Heart right ventricle (tissue), 16 donors: Measurements from ENCODE around the gene PEX11A. TPM values are rescaled to one million over a fixed set of nuclear protein-coding genes. Genes with fewer than 3 reads are reported as not detected.
A peak's percentile ranks its signal among the peaks of the same experiment; 100 is the strongest.

ENCODE experiments used
- ATAC-seq, 8 donors: fragments of 200-7000 bp; cut with Tn5 transposase; one replicate each; pipeline ENCODE4 v1.9.1; 2020; ENCODE audit warnings: mild to moderate bottlenecking in 8 of 8, moderate library complexity in 8 of 8, moderate number of reproducible peaks in 1 of 8
- DNase-seq, 2 donors: peaks; one replicate each; pipeline ENCODE4 v3.0.0-alpha.2; 2020
- H3K27ac ChIP-seq, 10 donors: fragments of 200-600 bp; sonication (generic) in 2 of 10; one replicate each; pipeline versions ENCODE4 v1.5.0 to v1.8.0; 2020 to 2022; ENCODE audit warnings: mild to moderate bottlenecking in 3 of 10
- H3K27me3 ChIP-seq, 7 donors: fragments of 200-600 bp; one replicate each; pipeline ENCODE4 v1.8.0; 2021 to 2022; ENCODE audit warnings: mild to moderate bottlenecking in 2 of 7
- H3K36me3 ChIP-seq, 9 donors: fragments of 200-600 bp; sonication (generic) in 1 of 9; one replicate each; pipeline versions ENCODE4 v1.5.0 to v1.8.0; 2020 to 2022; ENCODE audit warnings: mild to moderate bottlenecking in 2 of 9
- H3K4me1 ChIP-seq, 9 donors: fragments of 200-600 bp; sonication (generic) in 1 of 9; one replicate each; pipeline versions ENCODE4 v1.5.0 to v1.8.0; 2020 to 2022; ENCODE audit warnings: mild to moderate bottlenecking in 4 of 9
- H3K4me3 ChIP-seq, 10 donors: fragments of 200-600 bp; sonication (generic) in 2 of 10; one replicate each; pipeline versions ENCODE4 v1.5.0 to v1.8.0; 2020 to 2022; ENCODE audit warnings: mild to moderate bottlenecking in 7 of 10, moderate library complexity in 2 of 10
- H3K9me3 ChIP-seq, 11 donors: fragments of 200-600 bp in 10 of 11; sonication (generic) in 2 of 11; one replicate each; pipeline versions ENCODE4 v1.5.0 to v1.8.0; 2013 to 2022; ENCODE audit warnings: mild to moderate bottlenecking in 2 of 11, control low read depth in 1 of 11, moderate library complexity in 1 of 11
- CTCF ChIP-seq, 9 donors: fragments of 200-600 bp; sonication (generic) in 2 of 9; IDR thresholded peaks; one replicate each; pipeline versions ENCODE4 v1.5.0 to v1.8.0; 2021 to 2022; ENCODE audit warnings: antibody characterized with exemption in 9 of 9, mild to moderate bottlenecking in 5 of 9, moderate library complexity in 1 of 9
- WGBS, 2 donors: extraction: QIAGEN DNeasy Blood & Tissue Kit; methylation state at CpG; one replicate each; pipeline ENCODE4 v1.1.7; 2013; ENCODE audit warnings: inconsistent platforms in 1 of 2; 5-methylcytosine and 5-hydroxymethylcytosine counted together
- intact Hi-C, 10 donors: fragments of 100-400 bp; cut with DNase I; formaldehyde crosslinking; loops; one replicate each; pipeline versions ENCODE4 v1.11.1 to v1.14.2; 2022
- polyA plus RNA-seq, 2 donors: library from polyadenylated mRNA; stranded (reverse); fragments of 200-250 nt; gene quantifications; one replicate each; pipeline ENCODE4 v1.2.3, GENCODE V29; 2013
- total RNA-seq, 10 donors: library from RNA; stranded (reverse); fragmentation: NEBNext Ultra II Directional in 3 of 10; extraction: Animal tissue kit (Norgen Biotek cat#: 25700) in 3 of 10; gene quantifications; one replicate each; pipeline versions ENCODE4 v1.2.1 to v1.2.4, GENCODE V29; 2021 to 2023
- donor health status: Arrhythmogenic right ventricular cardiomyopathy.
- donor health status: ischemic (EF 13 %, LVEDD 7.1; RV severe dilation, severe dysfunction).
- donor health status: healthy with polysubstance abuse.
- donor health status: DM: no; HTN: yes; CAD: no.
- donor health status: DM: no; HTN: no; CAD: no.
- donor health status: ischemic (EF 25% LVEDD 6.9; RV normal size, moderate dysfunction).
- donor health status: ischemic (EF 25% LVEDD 5.7; RV mildly dilated, moderate dysfunction).
- donor health status: healthy.
- donor health status: DM: yes; HTN: yes; CAD: no.
- donor health status: Ischemic cardiomyopathy.
- donor health status: ischemic (EF 35%, LVEDD 5.7; RV mildly dilated, moderate dysfunction).
- donor health status: nonischemic (EF 11% LVEDD 7.7; RV severe dilation, severe dysfunction).
- donor health status: DM: yes; HTN: yes; CAD: no.
- donor health status: PGD.
- donor health status: ischemic (EF 29% LVEDD 5.4; RV normal size, mild dysfunction).
- donor health status: nonischemic (EF 23%, LVEDD 6.1; RV moderate dilation, normal function).

Gene PEX11A
- total and polyA plus RNA-seq, 12 donors = 6.0 to 14.3 (median 8.8) TPM

- H3K27ac ChIP-seq = peak overlapping the region; percentile 82 to 96 (median 90)
- no peak for TF ChIP-seq CTCF (IDR thresholded peaks at IDR 0.05)
- H3K9me3 ChIP-seq = no peaks in the 10 kb centered on the region
- whole genome bisulfite sequencing, 2 donors = 84 to 86% methylated on average over 13 of the region's 13 CpGs
- DNase-seq = no peak
- intact Hi-C loops = no loop called here
- no peak for ATAC-seq
- H3K27me3 ChIP-seq = peaks cover 0 to 10% (median 0%) of the 10 kb centered on the region in 7 donors
- H3K4me1 ChIP-seq = peaks cover 12 to 31% (median 27%) of the 10 kb centered on the region in 9 donors
- H3K4me3 ChIP-seq = peak overlapping the region in 9 of 10 donors; percentile 22 to 60 (median 57)
- no peaks in the 10 kb centered on the region for H3K36me3 ChIP-seq
Observed at GRCh38 chr15:89664441-89665350, 25.9 kb downstream of the PEX11A start.

DNA sequence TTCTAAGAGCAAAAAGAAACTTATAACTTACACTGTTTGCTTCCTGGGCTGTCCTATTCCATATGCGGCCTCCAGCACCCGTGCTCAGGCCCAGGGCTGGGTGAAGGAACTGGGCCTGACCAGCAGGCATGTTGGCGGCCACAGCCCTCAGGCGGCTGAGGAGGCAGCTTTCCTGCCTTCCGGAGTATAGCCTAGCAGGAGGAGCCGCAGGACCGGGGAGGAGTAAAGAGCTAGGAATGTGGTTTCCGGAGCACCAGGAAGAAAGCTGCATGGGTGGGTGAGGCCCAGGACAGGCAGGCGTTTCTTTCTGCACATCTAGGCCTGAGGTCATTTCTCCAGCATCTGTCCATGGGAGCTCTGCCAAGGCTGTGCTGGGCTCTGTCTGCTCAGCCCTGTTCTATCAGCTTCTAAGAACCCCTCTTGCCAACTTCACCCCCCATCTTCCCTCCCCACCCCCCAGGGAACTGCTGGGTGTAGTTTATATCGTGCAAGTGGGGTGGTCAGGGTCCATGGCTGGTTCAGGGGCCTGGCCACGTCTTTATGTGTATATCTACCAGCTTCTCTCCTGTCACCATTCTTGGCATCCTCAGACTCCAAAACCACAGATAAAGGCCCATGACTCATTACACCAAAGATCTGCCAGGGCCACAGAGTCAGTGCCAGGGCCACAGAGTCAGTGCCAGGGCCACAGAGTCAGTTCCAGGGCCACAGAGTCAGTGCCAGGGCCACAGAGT lies 27.5 kb downstream of the PEX11A start:
- no peaks in the 10 kb centered on the region for H3K36me3 ChIP-seq
- H3K27ac ChIP-seq = peak overlapping the region in 9 of 10 donors; percentile 17 to 84 (median 74)
- no peak for TF ChIP-seq CTCF (IDR thresholded peaks at IDR 0.05)
- intact Hi-C loops = no loop called here
- ATAC-seq (peak; percentile 42 to 86 (median 73)), DNase-seq (peak; percentile 57 to 60)
- 32 to 53% methylated on average over 11 of the region's 11 CpGs for WGBS, 2 donors
- peak overlapping the region in 3 of 10 donors; percentile 3 to 26 (median 8) for H3K4me3 ChIP-seq
- H3K27me3 ChIP-seq = peaks cover 0 to 15% (median 0%) of the 10 kb centered on the region in 7 donors
- no peaks in the 10 kb centered on the region for H3K9me3 ChIP-seq
- peaks cover 12 to 31% (median 27%) of the 10 kb centered on the region in 9 donors for H3K4me1 ChIP-seq

DNA sequence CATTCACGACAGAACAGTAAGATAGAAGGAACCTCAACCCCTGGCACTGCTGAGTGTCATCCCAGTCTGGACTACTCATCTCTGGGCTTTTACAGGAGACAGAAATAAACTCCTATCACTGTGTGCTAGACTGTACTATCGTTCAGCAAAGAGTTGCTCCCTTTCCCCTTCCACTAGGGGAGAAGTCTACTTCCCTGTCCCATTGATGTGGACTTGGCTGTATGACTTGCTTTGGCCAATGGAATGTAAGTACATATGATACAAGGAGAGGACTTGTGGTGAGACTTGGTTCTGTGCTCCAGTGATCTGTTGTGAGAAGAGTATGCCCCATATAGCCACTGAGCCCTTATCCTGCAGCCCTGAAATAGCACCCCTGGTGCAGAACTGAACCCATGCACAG lies 30.0 kb downstream of the PEX11A start:
- Histone ChIP-seq H3K27ac (no peak overlapping the region), H3K36me3 (no peaks in the 10 kb centered on the region), H3K4me1 (peaks cover 10 to 34% (median 24%) of the 10 kb centered on the region in 9 donors), H3K27me3 (peaks cover 0 to 34% (median under 1%) of the 10 kb centered on the region in 7 donors), H3K9me3 (no peaks in the 10 kb centered on the region), H3K4me3 (no peak overlapping the region)
- intact Hi-C loops = no loop called here
- TF ChIP-seq CTCF (IDR thresholded peaks at IDR 0.05) = no peak
- ATAC-seq = no peak
- DNase-seq = no peak
- WGBS, 2 donors = 88 to 90% methylated on average over 2 of the region's 2 CpGs

DNA sequence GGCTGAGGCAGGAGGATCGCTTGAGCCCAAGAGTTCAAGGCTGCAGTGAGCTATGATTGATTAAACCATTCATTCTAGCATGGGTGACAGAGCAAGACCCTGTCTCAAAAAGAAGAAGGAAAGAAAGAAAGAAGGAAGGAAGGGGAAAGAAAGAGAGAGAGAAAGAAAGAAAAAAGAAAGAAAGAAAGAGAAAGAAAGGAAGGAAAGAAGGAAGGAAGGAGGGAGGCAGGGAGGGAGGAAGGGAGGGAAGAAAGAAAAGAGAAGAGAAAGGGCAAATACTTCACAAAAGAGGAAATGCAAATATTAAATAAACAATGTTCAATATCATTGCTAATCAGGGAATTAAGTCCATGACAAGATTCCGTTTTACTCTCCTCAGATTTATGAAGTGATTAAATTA lies 31.3 kb downstream of the PEX11A start:
- peaks cover 0 to 36% (median 4%) of the 10 kb centered on the region in 7 donors for H3K27me3 ChIP-seq
- H3K27ac ChIP-seq = no peak overlapping the region
- no peaks in the 10 kb centered on the region for H3K9me3 ChIP-seq
- H3K4me1 ChIP-seq = peaks cover 6 to 35% (median 17%) of the 10 kb centered on the region in 9 donors
- intact Hi-C loops = loop anchor here in 1 of 10 donors (10.0 kb wide), 1 partner anchor 76 kb away; no protein-coding TSS in a partner anchor
- no peak overlapping the region for H3K4me3 ChIP-seq
- no peak for DNase-seq
- 90 to 94% methylated on average over 2 of the region's 2 CpGs for WGBS, 2 donors
- ATAC-seq = no peak
- no peak for TF ChIP-seq CTCF (IDR thresholded peaks at IDR 0.05)
- H3K36me3 ChIP-seq = no peaks in the 10 kb centered on the region
